ENCODE results near the gene KPRP. TPM values are rescaled to one million over a fixed set of nuclear protein-coding genes. Genes with fewer than 3 reads are reported as not detected.

The KPRP gene
- total RNA-seq, 1 experiment from 2014 or later, result not detected

GRCh38 chr1:152774875-152775274 is 17.1 kb downstream of the KPRP start, which contains the start of gene LCE1F:
LCE1F (plus strand) TSS chr1:152775140; CDS start chr1:152776372, 1,232 bp downstream.
- in situ Hi-C loops (cut with HindIII; ENCODE audit: low pct_unique_long_range_greater_than_20kb, low sequenced_read_pairs) (no loop called here), intact Hi-C loops (cut with micrococcal nuclease; ENCODE audit: unreplicated experiment) (no loop called here)
- no peak for ATAC-seq
- Histone ChIP-seq H3K27ac (ENCODE audit: low read length) (no peak within 1 kb of the TSS), H3K36me3 (ENCODE audit: control insufficient read depth, insufficient read depth, low read length) (no peaks in the 10 kb centered on the region), H3K9me3 (ENCODE audit: control insufficient read depth, insufficient read depth, low read depth, low read length) (no peaks in the 10 kb centered on the region), H3K4me3 (ENCODE audit: low read depth in 2 of 2, low read length in 2 of 2) (no peak within 1 kb of the TSS), H3K27me3 (ENCODE audit: control insufficient read depth, insufficient read depth, low read length) (no peaks in the 10 kb centered on the region), H3K4me1 (ENCODE audit: control insufficient read depth, insufficient read depth, low read length) (no peaks in the 10 kb centered on the region)
- BruUV-seq (replicated peaks), result no TSS peak
- CTCF ChIA-PET, result no interaction called here
- TF ChIP-seq TCF7L2 (IDR thresholded peaks at IDR 0.05; ENCODE audit: low read depth, low read length) (no peak), POLR2AphosphoS5 (IDR thresholded peaks at IDR 0.05; ENCODE audit: low read depth, low read length) (no peak), SIN3A (IDR thresholded peaks at IDR 0.05; ENCODE audit: borderline replicate concordance, insufficient read depth, low read depth, low read length) (no peak)
- POLR2A ChIA-PET, result no interaction called here
- no peak for DNase-seq (ENCODE audit: low read depth, low spot score)

DNA sequence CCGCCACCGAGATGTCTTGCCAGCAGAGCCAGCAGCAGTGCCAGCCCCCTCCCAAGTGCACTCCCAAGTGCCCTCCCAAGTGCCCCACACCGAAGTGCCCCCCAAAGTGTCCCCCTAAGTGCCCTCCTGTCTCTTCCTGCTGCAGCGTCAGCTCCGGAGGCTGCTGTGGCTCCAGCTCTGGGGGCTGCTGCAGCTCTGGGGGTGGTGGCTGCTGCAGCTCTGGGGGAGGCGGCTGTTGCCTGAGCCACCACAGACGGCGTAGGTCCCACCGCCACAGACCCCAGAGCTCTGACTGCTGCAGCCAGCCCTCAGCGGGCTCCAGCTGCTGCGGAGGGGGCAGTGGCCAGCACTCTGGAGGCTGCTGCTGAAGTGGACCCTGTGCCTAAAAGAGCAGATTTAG is 18.5 kb downstream of the KPRP start:
- ChIA-PET CTCF (no interaction called here), POLR2A (no interaction called here)
- no peak for DNase-seq (ENCODE audit: low read depth, low spot score)
- Histone ChIP-seq H3K9me3 (ENCODE audit: control insufficient read depth, insufficient read depth, low read depth, low read length) (no peaks in the 10 kb centered on the region), H3K36me3 (ENCODE audit: control insufficient read depth, insufficient read depth, low read length) (no peaks in the 10 kb centered on the region), H3K27ac (ENCODE audit: low read length) (no peak overlapping the region), H3K27me3 (ENCODE audit: control insufficient read depth, insufficient read depth, low read length) (no peaks in the 10 kb centered on the region), H3K4me1 (ENCODE audit: control insufficient read depth, insufficient read depth, low read length) (no peaks in the 10 kb centered on the region), H3K4me3 (ENCODE audit: low read depth in 2 of 2, low read length in 2 of 2) (no peak overlapping the region)
- no peak for TF ChIP-seq TCF7L2 (IDR thresholded peaks at IDR 0.05; ENCODE audit: low read depth, low read length)
- TF ChIP-seq, protein P1, sequence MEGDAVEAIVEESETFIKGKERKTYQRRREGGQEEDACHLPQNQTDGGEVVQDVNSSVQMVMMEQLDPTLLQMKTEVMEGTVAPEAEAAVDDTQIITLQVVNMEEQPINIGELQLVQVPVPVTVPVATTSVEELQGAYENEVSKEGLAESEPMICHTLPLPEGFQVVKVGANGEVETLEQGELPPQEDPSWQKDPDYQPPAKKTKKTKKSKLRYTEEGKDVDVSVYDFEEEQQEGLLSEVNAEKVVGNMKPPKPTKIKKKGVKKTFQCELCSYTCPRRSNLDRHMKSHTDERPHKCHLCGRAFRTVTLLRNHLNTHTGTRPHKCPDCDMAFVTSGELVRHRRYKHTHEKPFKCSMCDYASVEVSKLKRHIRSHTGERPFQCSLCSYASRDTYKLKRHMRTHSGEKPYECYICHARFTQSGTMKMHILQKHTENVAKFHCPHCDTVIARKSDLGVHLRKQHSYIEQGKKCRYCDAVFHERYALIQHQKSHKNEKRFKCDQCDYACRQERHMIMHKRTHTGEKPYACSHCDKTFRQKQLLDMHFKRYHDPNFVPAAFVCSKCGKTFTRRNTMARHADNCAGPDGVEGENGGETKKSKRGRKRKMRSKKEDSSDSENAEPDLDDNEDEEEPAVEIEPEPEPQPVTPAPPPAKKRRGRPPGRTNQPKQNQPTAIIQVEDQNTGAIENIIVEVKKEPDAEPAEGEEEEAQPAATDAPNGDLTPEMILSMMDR (IDR thresholded peaks at IDR 0.05), result no peak
- TF ChIP-seq SIN3A (IDR thresholded peaks at IDR 0.05; ENCODE audit: borderline replicate concordance, insufficient read depth, low read depth, low read length), result no peak
- no peak for TF ChIP-seq POLR2AphosphoS5 (IDR thresholded peaks at IDR 0.05; ENCODE audit: low read depth, low read length)
- TF ChIP-seq, protein P2, sequence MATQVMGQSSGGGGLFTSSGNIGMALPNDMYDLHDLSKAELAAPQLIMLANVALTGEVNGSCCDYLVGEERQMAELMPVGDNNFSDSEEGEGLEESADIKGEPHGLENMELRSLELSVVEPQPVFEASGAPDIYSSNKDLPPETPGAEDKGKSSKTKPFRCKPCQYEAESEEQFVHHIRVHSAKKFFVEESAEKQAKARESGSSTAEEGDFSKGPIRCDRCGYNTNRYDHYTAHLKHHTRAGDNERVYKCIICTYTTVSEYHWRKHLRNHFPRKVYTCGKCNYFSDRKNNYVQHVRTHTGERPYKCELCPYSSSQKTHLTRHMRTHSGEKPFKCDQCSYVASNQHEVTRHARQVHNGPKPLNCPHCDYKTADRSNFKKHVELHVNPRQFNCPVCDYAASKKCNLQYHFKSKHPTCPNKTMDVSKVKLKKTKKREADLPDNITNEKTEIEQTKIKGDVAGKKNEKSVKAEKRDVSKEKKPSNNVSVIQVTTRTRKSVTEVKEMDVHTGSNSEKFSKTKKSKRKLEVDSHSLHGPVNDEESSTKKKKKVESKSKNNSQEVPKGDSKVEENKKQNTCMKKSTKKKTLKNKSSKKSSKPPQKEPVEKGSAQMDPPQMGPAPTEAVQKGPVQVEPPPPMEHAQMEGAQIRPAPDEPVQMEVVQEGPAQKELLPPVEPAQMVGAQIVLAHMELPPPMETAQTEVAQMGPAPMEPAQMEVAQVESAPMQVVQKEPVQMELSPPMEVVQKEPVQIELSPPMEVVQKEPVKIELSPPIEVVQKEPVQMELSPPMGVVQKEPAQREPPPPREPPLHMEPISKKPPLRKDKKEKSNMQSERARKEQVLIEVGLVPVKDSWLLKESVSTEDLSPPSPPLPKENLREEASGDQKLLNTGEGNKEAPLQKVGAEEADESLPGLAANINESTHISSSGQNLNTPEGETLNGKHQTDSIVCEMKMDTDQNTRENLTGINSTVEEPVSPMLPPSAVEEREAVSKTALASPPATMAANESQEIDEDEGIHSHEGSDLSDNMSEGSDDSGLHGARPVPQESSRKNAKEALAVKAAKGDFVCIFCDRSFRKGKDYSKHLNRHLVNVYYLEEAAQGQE (IDR thresholded peaks at IDR 0.05; ENCODE audit: insufficient read depth in 1 of 2, low read depth in 2 of 2, low read length in 1 of 2), result no peak
- in situ Hi-C loops (cut with HindIII; ENCODE audit: low pct_unique_long_range_greater_than_20kb, low sequenced_read_pairs) (no loop called here), intact Hi-C loops (cut with micrococcal nuclease; ENCODE audit: unreplicated experiment) (no loop called here)
- no TSS peak for BruUV-seq (replicated peaks)
- no peak for ATAC-seq

DNA sequence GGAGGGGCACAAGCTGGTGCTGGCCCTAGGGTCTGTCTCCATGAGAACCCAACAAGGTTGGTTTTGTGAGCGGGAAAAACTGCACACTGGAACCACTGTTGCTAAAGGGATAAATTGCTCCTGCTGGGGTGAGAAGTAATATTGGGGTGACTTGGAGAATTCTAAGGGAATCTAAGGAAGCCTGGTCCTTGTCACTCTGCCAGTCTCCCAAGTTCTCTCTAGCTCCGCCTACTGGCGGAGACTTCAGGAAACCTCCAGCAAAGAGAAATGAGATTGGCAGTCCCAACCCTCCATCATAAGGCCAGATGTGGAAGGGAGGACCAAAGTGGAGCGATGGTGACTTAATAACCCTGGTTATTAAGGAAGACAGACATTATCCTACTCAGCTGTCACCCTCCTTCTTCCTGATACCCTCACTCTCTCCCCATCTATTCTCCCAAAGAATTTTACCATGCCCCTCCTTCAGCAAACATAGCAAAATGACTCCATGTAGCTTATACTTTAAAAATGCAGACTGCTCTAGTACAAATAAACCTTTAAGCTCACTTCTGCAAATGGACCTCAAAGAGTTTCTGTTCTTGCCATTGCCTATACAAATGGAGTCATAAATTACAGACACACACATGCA is 19.8 kb downstream of the KPRP start:
- POLR2A ChIA-PET, result no interaction called here
- intact Hi-C loops (cut with micrococcal nuclease; ENCODE audit: unreplicated experiment) (no loop called here), in situ Hi-C loops (cut with HindIII; ENCODE audit: low pct_unique_long_range_greater_than_20kb, low sequenced_read_pairs) (no loop called here)
- Histone ChIP-seq H3K27me3 (ENCODE audit: control insufficient read depth, insufficient read depth, low read length) (peaks cover 2% of the 10 kb centered on the region; the same call in 1 of the 2 replicates), H3K4me1 (ENCODE audit: control insufficient read depth, insufficient read depth, low read length) (no peaks in the 10 kb centered on the region), H3K4me3 (ENCODE audit: low read depth in 2 of 2, low read length in 2 of 2) (no peak overlapping the region), H3K36me3 (ENCODE audit: control insufficient read depth, insufficient read depth, low read length) (no peaks in the 10 kb centered on the region), H3K27ac (ENCODE audit: low read length) (no peak overlapping the region), H3K9me3 (ENCODE audit: control insufficient read depth, insufficient read depth, low read depth, low read length) (no peaks in the 10 kb centered on the region)
- BruUV-seq (replicated peaks), result no TSS peak
- DNase-seq (ENCODE audit: low read depth, low spot score), result no peak
- ATAC-seq, result no peak
- no peak for TF ChIP-seq TCF7L2 (IDR thresholded peaks at IDR 0.05; ENCODE audit: low read depth, low read length)
- TF ChIP-seq POLR2AphosphoS5 (IDR thresholded peaks at IDR 0.05; ENCODE audit: low read depth, low read length), result no peak
- no peak for TF ChIP-seq SIN3A (IDR thresholded peaks at IDR 0.05; ENCODE audit: borderline replicate concordance, insufficient read depth, low read depth, low read length)
- TF ChIP-seq, protein P1 (IDR thresholded peaks at IDR 0.05), result peak; percentile 55
- CTCF ChIA-PET, result no interaction called here
